GM12892 (cell line): ENCODE measurements around the gene DGCR8.

Source experiments
- POLR2A ChIP-seq: IDR thresholded peaks from 2 replicates; pipeline ENCODE4 v1.6.1; 2011; ENCODE audit warnings: low read depth, low read length, control low read depth
- POLR2AphosphoS5 ChIP-seq: IDR thresholded peaks from 2 replicates; pipeline ENCODE4 v1.6.1; 2011; ENCODE audit warnings: low read depth, low read length, control low read depth
- TAF1 ChIP-seq: IDR thresholded peaks from 2 replicates; pipeline ENCODE4 v1.6.1; 2011; ENCODE audit warnings: low read depth, mild to moderate bottlenecking, control low read depth, low read length, borderline replicate concordance

DNA sequence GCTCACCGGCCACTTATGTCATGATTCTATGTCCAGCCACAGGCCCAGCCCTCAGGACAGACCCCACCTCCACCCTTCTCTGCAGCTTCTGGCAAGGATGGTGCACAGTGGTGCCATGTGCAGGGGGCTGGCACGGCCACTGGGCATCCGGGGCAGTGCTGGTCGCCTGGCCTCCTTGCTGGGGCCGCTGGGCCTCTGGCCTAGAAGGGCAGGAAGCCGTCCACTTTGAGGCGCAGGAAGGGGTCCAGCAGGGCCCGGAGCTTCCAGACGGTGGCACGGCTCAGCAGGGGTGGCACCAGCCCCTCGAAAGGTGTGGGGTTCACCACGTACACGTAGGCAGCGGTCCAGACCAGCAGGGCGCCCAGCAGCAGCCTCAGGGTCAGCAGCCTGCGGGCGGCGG lies 68.4 kb downstream of the DGCR8 start:
- TF ChIP-seq TAF1 = no peak
- no peak for TF ChIP-seq POLR2A
- no peak for TF ChIP-seq POLR2AphosphoS5
